GM12874 (cell line): ENCODE data around the gene RS1.

Experiments
- CTCF ChIP-seq: IDR thresholded peaks from 2 replicates; pipeline ENCODE4 v1.5.1; 2011; ENCODE audit warnings: low read depth, mild to moderate bottlenecking, control low read depth, low read length, moderate library complexity; ENCODE audit not compliant: insufficient read depth

The RS1 gene

GRCh38 chrX:18643853-18644252 lies 28.1 kb downstream of the RS1 start:
- TF ChIP-seq CTCF = no peak

- TF ChIP-seq CTCF = no peak
Measured at GRCh38 chrX:18643243-18643642, 28.7 kb downstream of the RS1 start.

GRCh38 chrX:18640686-18641085 lies 31.2 kb downstream of the RS1 start:
- no peak for TF ChIP-seq CTCF

- no peak for TF ChIP-seq CTCF
Measured at GRCh38 chrX:18639280-18639679, 32.6 kb downstream of the RS1 start.

- no peak for TF ChIP-seq CTCF
Measured at GRCh38 chrX:18638398-18638797, 33.5 kb downstream of the RS1 start.

GRCh38 chrX:18630934-18631333 lies 41.0 kb downstream of the RS1 start:
- no peak for TF ChIP-seq CTCF

- no peak for TF ChIP-seq CTCF
Measured at GRCh38 chrX:18624599-18624998, 47.3 kb downstream of the RS1 start.

GRCh38 chrX:18620349-18620748 lies 51.6 kb downstream of the RS1 start:
- TF ChIP-seq CTCF = no peak
